CD4-positive, alpha-beta T cell treated with Interleukin-15 for 1 hour (primary cell): Measurements from ENCODE around the gene NQO1.

ENCODE experiments used
- DNase-seq: peaks from one replicate; pipeline ENCODE4 v3.0.0-alpha.2; 2020

The NQO1 gene

GRCh38 chr16:69706256-69706974, 19.9 kb downstream of the NQO1 start:
- no peak for DNase-seq

GRCh38 chr16:69703638-69704037, 22.7 kb downstream of the NQO1 start:
- DNase-seq = no peak

GRCh38 chr16:69701866-69702265, 24.5 kb downstream of the NQO1 start:
- DNase-seq = no peak

GRCh38 chr16:69701452-69701851, 24.9 kb downstream of the NQO1 start:
- DNase-seq = no peak

GRCh38 chr16:69699915-69700314, 26.4 kb downstream of the NQO1 start:
- DNase-seq = no peak

- no peak for DNase-seq
These were observed 28.0 kb downstream of the NQO1 start for GRCh38 chr16:69698404-69698803.

- no peak for DNase-seq
These were observed 32.4 kb downstream of the NQO1 start for GRCh38 chr16:69693916-69694315.

- no peak for DNase-seq
These were observed 34.1 kb downstream of the NQO1 start for GRCh38 chr16:69691980-69692911.

- DNase-seq = no peak
These were observed 37.8 kb downstream of the NQO1 start for GRCh38 chr16:69688589-69688988.

GRCh38 chr16:69680358-69680757, 46.0 kb downstream of the NQO1 start:
- no peak for DNase-seq

- no peak for DNase-seq
These were observed 53.2 kb downstream of the NQO1 start for GRCh38 chr16:69672998-69673713.

GRCh38 chr16:69672315-69672997, 53.9 kb downstream of the NQO1 start:
- no peak for DNase-seq

GRCh38 chr16:69669577-69669976, 56.8 kb downstream of the NQO1 start:
- DNase-seq = no peak

- no peak for DNase-seq
These were observed 62.5 kb downstream of the NQO1 start for GRCh38 chr16:69663846-69664245.

- no peak for DNase-seq
These were observed 63.5 kb downstream of the NQO1 start for GRCh38 chr16:69662901-69663300.

GRCh38 chr16:69660166-69660565, 66.2 kb downstream of the NQO1 start:
- DNase-seq = no peak
